GM12878 (cell line): Measurements from ENCODE around the gene C5AR1. TPM values are rescaled to one million over a fixed set of nuclear protein-coding genes. Genes with fewer than 3 reads are reported as not detected.

ENCODE experiments used
- CHD1 ChIP-seq: IDR thresholded peaks from 2 replicates; pipeline ENCODE4 v1.6.1; 2012; ENCODE audit warnings: low read depth, low read length, improper control_type of control experiment
- CREB1 ChIP-seq: IDR thresholded peaks from 2 replicates; pipeline ENCODE4 v1.6.1; 2012; ENCODE audit warnings: low read depth, mild to moderate bottlenecking, inconsistent platforms
- KLF5 ChIP-seq: fragments of 450-650 bp; IDR thresholded peaks from 2 replicates; pipeline ENCODE4 v1.6.1; 2014; ENCODE audit warnings: mild to moderate bottlenecking; ENCODE audit not compliant: partially characterized antibody
- LARP7 ChIP-seq: fragments of 450-650 bp; IDR thresholded peaks from 2 replicates; pipeline ENCODE4 v1.6.1; 2017; ENCODE audit warnings: mild to moderate bottlenecking
- NR2C1 ChIP-seq: fragments of 450-650 bp; IDR thresholded peaks from 2 replicates; pipeline ENCODE4 v1.6.1; 2017; ENCODE audit warnings: antibody characterized with exemption, mild to moderate bottlenecking, moderate library complexity
- NR2F1 ChIP-seq: fragments of 450-650 bp; conservative IDR thresholded peaks from 2 replicates; pipeline ENCODE4 v1.6.1; 2017; ENCODE audit warnings: mild to moderate bottlenecking
- PAX5 ChIP-seq: IDR thresholded peaks from 2 replicates; pipeline ENCODE4 v1.6.1; 2011; ENCODE audit warnings: low read depth, low read length, borderline replicate concordance
- PML ChIP-seq: IDR thresholded peaks from 2 replicates; pipeline ENCODE4 v1.6.1; 2012; ENCODE audit warnings: low read length, inconsistent platforms
- POLR2AphosphoS2 ChIP-seq: IDR thresholded peaks from 2 replicates; pipeline ENCODE4 v1.6.1; 2011; ENCODE audit warnings: low read depth, mild to moderate bottlenecking, low read length, improper control_type of control experiment, moderate library complexity
- RELB ChIP-seq: fragments of 450-650 bp; IDR thresholded peaks from 2 replicates; pipeline ENCODE4 v1.6.1; 2017; ENCODE audit warnings: low read depth, mild to moderate bottlenecking, moderate library complexity
- ZNF384 ChIP-seq: IDR thresholded peaks from 2 replicates; pipeline ENCODE4 v1.6.1; 2012; ENCODE audit warnings: low read depth, mild to moderate bottlenecking, low read length, improper control_type of control experiment, borderline replicate concordance
- polyA plus RNA-seq, 11 experiments: library from polyadenylated mRNA; depleted of rRNA in 4 of 11; unstranded in 6 of 11; stranded (reverse) in 5 of 11; fragments of >200 nt; fragmentation: Nextera tagmentation in 4 of 11; fragmentation: Illumina TruSeq in 1 of 11; extraction: Ambion mirVana in 4 of 11; extraction: Trizol in 1 of 11; gene quantifications; 1 replicate in 1 of 11; 2 replicates in 10 of 11; pipeline versions ENCODE4 v1.2.1 to v1.2.3, GENCODE V29; 2011 to 2016; ENCODE audit warnings: inconsistent platforms in 2 of 11, missing spikeins in 2 of 11, low read depth in 1 of 11
- total RNA-seq, 4 experiments: library from RNA; depleted of rRNA in 3 of 4; stranded (reverse); fragments of >200 nt in 3 of 4; fragmentation: Illumina TruSeq in 1 of 4; extraction: Trizol in 1 of 4; gene quantifications; 2 replicates each; pipeline versions ENCODE4 v1.2.1 to v1.2.3, GENCODE V29; 2013 to 2021
- TF ChIP-seq, protein P1 (sequence below): fragments of 450-650 bp; IDR thresholded peaks from 2 replicates; pipeline ENCODE4 v1.6.1; 2016; ENCODE audit warnings: mild to moderate bottlenecking, moderate library complexity, borderline replicate concordance
- TF ChIP-seq, protein P2 (sequence below): fragments of 450-650 bp; IDR thresholded peaks from 2 replicates; pipeline ENCODE4 v1.6.1; 2018; ENCODE audit warnings: borderline replicate concordance, mild to moderate bottlenecking; ENCODE audit not compliant: partially characterized antibody
- TF ChIP-seq, protein P3 (sequence below): IDR thresholded peaks from 2 replicates; pipeline ENCODE4 v1.6.1; 2012; ENCODE audit warnings: mild to moderate bottlenecking, low read depth, low read length

The C5AR1 gene
- total and polyA plus RNA-seq, 10 of the 15 experiments (the other 5 are each of a cell fraction or from before 2014, with no cell fraction given), result 0.04 to 1.5 (median 0.18) TPM

GRCh38 chr19:47273313-47274070 is 36.2 kb upstream of the C5AR1 start (continued):
- TF ChIP-seq, protein P1, sequence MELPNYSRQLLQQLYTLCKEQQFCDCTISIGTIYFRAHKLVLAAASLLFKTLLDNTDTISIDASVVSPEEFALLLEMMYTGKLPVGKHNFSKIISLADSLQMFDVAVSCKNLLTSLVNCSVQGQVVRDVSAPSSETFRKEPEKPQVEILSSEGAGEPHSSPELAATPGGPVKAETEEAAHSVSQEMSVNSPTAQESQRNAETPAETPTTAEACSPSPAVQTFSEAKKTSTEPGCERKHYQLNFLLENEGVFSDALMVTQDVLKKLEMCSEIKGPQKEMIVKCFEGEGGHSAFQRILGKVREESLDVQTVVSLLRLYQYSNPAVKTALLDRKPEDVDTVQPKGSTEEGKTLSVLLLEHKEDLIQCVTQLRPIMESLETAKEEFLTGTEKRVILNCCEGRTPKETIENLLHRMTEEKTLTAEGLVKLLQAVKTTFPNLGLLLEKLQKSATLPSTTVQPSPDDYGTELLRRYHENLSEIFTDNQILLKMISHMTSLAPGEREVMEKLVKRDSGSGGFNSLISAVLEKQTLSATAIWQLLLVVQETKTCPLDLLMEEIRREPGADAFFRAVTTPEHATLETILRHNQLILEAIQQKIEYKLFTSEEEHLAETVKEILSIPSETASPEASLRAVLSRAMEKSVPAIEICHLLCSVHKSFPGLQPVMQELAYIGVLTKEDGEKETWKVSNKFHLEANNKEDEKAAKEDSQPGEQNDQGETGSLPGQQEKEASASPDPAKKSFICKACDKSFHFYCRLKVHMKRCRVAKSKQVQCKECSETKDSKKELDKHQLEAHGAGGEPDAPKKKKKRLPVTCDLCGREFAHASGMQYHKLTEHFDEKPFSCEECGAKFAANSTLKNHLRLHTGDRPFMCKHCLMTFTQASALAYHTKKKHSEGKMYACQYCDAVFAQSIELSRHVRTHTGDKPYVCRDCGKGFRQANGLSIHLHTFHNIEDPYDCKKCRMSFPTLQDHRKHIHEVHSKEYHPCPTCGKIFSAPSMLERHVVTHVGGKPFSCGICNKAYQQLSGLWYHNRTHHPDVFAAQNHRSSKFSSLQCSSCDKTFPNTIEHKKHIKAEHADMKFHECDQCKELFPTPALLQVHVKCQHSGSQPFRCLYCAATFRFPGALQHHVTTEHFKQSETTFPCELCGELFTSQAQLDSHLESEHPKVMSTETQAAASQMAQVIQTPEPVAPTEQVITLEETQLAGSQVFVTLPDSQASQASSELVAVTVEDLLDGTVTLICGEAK, result no peak; the same call in 1 of the 2 replicates
- no peak for TF ChIP-seq PAX5
- peak; percentile 72; the same call in 1 of the 2 replicates for TF ChIP-seq PML
- TF ChIP-seq LARP7, result peak; percentile 77
- TF ChIP-seq RELB, result peak; percentile 59
- peak; percentile 44 for TF ChIP-seq KLF5
- peak; percentile 67; the same call in 1 of the 2 replicates for TF ChIP-seq POLR2AphosphoS2
- no peak for TF ChIP-seq ZNF384
- TF ChIP-seq CREB1, result peak; percentile 79
- TF ChIP-seq CHD1, result no peak
- TF ChIP-seq NR2C1, result peak; percentile 45
- TF ChIP-seq NR2F1, result peak; percentile 47
- TF ChIP-seq, protein P2, sequence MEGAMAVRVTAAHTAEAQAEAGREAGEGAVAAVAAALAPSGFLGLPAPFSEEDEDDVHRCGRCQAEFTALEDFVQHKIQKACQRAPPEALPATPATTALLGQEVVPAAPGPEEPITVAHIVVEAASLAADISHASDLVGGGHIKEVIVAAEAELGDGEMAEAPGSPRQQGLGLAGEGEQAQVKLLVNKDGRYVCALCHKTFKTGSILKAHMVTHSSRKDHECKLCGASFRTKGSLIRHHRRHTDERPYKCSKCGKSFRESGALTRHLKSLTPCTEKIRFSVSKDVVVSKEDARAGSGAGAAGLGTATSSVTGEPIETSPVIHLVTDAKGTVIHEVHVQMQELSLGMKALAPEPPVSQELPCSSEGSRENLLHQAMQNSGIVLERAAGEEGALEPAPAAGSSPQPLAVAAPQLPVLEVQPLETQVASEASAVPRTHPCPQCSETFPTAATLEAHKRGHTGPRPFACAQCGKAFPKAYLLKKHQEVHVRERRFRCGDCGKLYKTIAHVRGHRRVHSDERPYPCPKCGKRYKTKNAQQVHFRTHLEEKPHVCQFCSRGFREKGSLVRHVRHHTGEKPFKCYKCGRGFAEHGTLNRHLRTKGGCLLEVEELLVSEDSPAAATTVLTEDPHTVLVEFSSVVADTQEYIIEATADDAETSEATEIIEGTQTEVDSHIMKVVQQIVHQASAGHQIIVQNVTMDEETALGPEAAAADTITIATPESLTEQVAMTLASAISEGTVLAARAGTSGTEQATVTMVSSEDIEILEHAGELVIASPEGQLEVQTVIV, result peak; percentile 78
- TF ChIP-seq, protein P3, sequence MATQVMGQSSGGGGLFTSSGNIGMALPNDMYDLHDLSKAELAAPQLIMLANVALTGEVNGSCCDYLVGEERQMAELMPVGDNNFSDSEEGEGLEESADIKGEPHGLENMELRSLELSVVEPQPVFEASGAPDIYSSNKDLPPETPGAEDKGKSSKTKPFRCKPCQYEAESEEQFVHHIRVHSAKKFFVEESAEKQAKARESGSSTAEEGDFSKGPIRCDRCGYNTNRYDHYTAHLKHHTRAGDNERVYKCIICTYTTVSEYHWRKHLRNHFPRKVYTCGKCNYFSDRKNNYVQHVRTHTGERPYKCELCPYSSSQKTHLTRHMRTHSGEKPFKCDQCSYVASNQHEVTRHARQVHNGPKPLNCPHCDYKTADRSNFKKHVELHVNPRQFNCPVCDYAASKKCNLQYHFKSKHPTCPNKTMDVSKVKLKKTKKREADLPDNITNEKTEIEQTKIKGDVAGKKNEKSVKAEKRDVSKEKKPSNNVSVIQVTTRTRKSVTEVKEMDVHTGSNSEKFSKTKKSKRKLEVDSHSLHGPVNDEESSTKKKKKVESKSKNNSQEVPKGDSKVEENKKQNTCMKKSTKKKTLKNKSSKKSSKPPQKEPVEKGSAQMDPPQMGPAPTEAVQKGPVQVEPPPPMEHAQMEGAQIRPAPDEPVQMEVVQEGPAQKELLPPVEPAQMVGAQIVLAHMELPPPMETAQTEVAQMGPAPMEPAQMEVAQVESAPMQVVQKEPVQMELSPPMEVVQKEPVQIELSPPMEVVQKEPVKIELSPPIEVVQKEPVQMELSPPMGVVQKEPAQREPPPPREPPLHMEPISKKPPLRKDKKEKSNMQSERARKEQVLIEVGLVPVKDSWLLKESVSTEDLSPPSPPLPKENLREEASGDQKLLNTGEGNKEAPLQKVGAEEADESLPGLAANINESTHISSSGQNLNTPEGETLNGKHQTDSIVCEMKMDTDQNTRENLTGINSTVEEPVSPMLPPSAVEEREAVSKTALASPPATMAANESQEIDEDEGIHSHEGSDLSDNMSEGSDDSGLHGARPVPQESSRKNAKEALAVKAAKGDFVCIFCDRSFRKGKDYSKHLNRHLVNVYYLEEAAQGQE, result no peak
